Thymus (tissue), 11 donors: ENCODE results near the gene NEDD4L. TPM values are rescaled to one million over a fixed set of nuclear protein-coding genes. Genes with fewer than 3 reads are reported as not detected.

Source experiments
- DNase-seq, 9 donors: peaks; one replicate each; pipeline ENCODE4 v3.0.0-alpha.2; 2013; ENCODE audit warnings: low spot score in 9 of 9, low read depth in 6 of 9, missing footprints in 1 of 9
- H3K27ac ChIP-seq, 2 donors: one replicate each; pipeline ENCODE4 v1.5.1; 2013; ENCODE audit warnings: control low read depth in 1 of 2, low read depth in 1 of 2, low read length in 1 of 2, mild to moderate bottlenecking in 1 of 2, moderate library complexity in 1 of 2
- H3K27me3 ChIP-seq, 2 donors: one replicate each; pipeline ENCODE4 v1.5.1; 2013; ENCODE audit warnings: low read length in 1 of 2; ENCODE audit not compliant: control insufficient read depth in 2 of 2, insufficient read depth in 1 of 2
- H3K36me3 ChIP-seq, 2 donors: one replicate each; pipeline ENCODE4 v1.5.1; 2013; ENCODE audit warnings: low read length in 1 of 2, mild to moderate bottlenecking in 1 of 2, moderate library complexity in 1 of 2; ENCODE audit not compliant: control insufficient read depth in 2 of 2, insufficient read depth in 2 of 2
- H3K4me1 ChIP-seq, 2 donors: one replicate each; pipeline ENCODE4 v1.5.1; 2013; ENCODE audit warnings: low read length in 2 of 2; ENCODE audit not compliant: control insufficient read depth in 2 of 2, insufficient read depth in 2 of 2
- H3K4me3 ChIP-seq, 2 donors: one replicate each; pipeline ENCODE4 v1.5.1; 2013; ENCODE audit warnings: low read length in 2 of 2, control low read depth in 1 of 2, mild to moderate bottlenecking in 1 of 2
- H3K9me3 ChIP-seq, 2 donors: one replicate each; pipeline ENCODE4 v1.5.1; 2013; ENCODE audit warnings: low read length in 1 of 2, mild to moderate bottlenecking in 1 of 2; ENCODE audit not compliant: control insufficient read depth in 2 of 2, insufficient read depth in 1 of 2
- WGBS: extraction: QIAGEN DNeasy Blood & Tissue Kit; methylation state at CpG from one replicate; pipeline ENCODE4 v1.1.7; 2013; 5-methylcytosine and 5-hydroxymethylcytosine counted together
- polyA plus RNA-seq: library from polyadenylated mRNA; stranded (reverse); fragments of 200-250 nt; gene quantifications from one replicate; pipeline ENCODE4 v1.2.3, GENCODE V29; 2013
- total RNA-seq: library from RNA; stranded (reverse); fragments of 120-200 nt; gene quantifications from one replicate; pipeline ENCODE4 v1.2.4, GENCODE V29; 2013
- donor health status: healthy.

Gene NEDD4L
- total and polyA plus RNA-seq, 2 donors: 6.5 to 11.8 TPM

- Histone ChIP-seq H3K36me3 (no peaks in the 10 kb centered on the region), H3K9me3 (no peaks in the 10 kb centered on the region), H3K4me3 (no peak overlapping the region), H3K27ac (no peak overlapping the region), H3K4me1 (no peaks in the 10 kb centered on the region), H3K27me3 (no peaks in the 10 kb centered on the region)
- no peak for DNase-seq
- WGBS: 95% methylated on average over 8 of the region's 8 CpGs
Observed at GRCh38 chr18:58178511-58178910, 134.5 kb downstream of the NEDD4L start.

GRCh38 chr18:58180172-58180571 lies 136.1 kb downstream of the NEDD4L start:
- Histone ChIP-seq H3K4me3 (no peak overlapping the region), H3K36me3 (no peaks in the 10 kb centered on the region), H3K9me3 (no peaks in the 10 kb centered on the region), H3K27ac (no peak overlapping the region), H3K4me1 (no peaks in the 10 kb centered on the region), H3K27me3 (no peaks in the 10 kb centered on the region)
- 96% methylated on average over 16 of the region's 16 CpGs for WGBS
- no peak for DNase-seq

GRCh38 chr18:58180738-58181353 lies 136.8 kb downstream of the NEDD4L start:
- Histone ChIP-seq H3K4me3 (no peak overlapping the region), H3K27me3 (no peaks in the 10 kb centered on the region), H3K9me3 (no peaks in the 10 kb centered on the region), H3K4me1 (no peaks in the 10 kb centered on the region), H3K36me3 (no peaks in the 10 kb centered on the region), H3K27ac (no peak overlapping the region)
- WGBS: 48% methylated on average over 5 of the region's 5 CpGs
- peak in 7 of 9 donors; percentile 8 to 56 (median 37) for DNase-seq

GRCh38 chr18:58181988-58182387 lies 138.0 kb downstream of the NEDD4L start:
- WGBS: 91% methylated on average over 2 of the region's 2 CpGs
- Histone ChIP-seq H3K27me3 (no peaks in the 10 kb centered on the region), H3K4me3 (no peak overlapping the region), H3K36me3 (no peaks in the 10 kb centered on the region), H3K4me1 (no peaks in the 10 kb centered on the region), H3K9me3 (no peaks in the 10 kb centered on the region), H3K27ac (no peak overlapping the region)
- DNase-seq: no peak

GRCh38 chr18:58183226-58183625 lies 139.2 kb downstream of the NEDD4L start:
- no peak overlapping the region for H3K27ac ChIP-seq
- H3K4me1 ChIP-seq: no peaks in the 10 kb centered on the region
- no peaks in the 10 kb centered on the region for H3K27me3 ChIP-seq
- DNase-seq: no peak
- WGBS: 90% methylated on average over 4 of the region's 4 CpGs
- H3K9me3 ChIP-seq: no peaks in the 10 kb centered on the region
- no peaks in the 10 kb centered on the region for H3K36me3 ChIP-seq
- no peak overlapping the region for H3K4me3 ChIP-seq

- Histone ChIP-seq H3K27me3 (no peaks in the 10 kb centered on the region), H3K27ac (no peak overlapping the region), H3K4me1 (no peaks in the 10 kb centered on the region), H3K36me3 (no peaks in the 10 kb centered on the region), H3K9me3 (no peaks in the 10 kb centered on the region), H3K4me3 (no peak overlapping the region)
- DNase-seq: no peak
- WGBS: 88% methylated on average over 6 of the region's 6 CpGs
Observed at GRCh38 chr18:58186258-58186948, 142.4 kb downstream of the NEDD4L start.

GRCh38 chr18:58187674-58188073 lies 143.6 kb downstream of the NEDD4L start:
- no peak overlapping the region for H3K4me3 ChIP-seq
- WGBS: 97% methylated on average over 6 of the region's 6 CpGs
- H3K4me1 ChIP-seq: no peaks in the 10 kb centered on the region
- H3K27me3 ChIP-seq: no peaks in the 10 kb centered on the region
- DNase-seq: no peak
- H3K9me3 ChIP-seq: no peaks in the 10 kb centered on the region
- no peak overlapping the region for H3K27ac ChIP-seq
- no peaks in the 10 kb centered on the region for H3K36me3 ChIP-seq

GRCh38 chr18:58188996-58189395 lies 145.0 kb downstream of the NEDD4L start:
- Histone ChIP-seq H3K9me3 (no peaks in the 10 kb centered on the region), H3K36me3 (no peaks in the 10 kb centered on the region), H3K4me1 (no peaks in the 10 kb centered on the region), H3K4me3 (no peak overlapping the region), H3K27me3 (no peaks in the 10 kb centered on the region), H3K27ac (no peak overlapping the region)
- 91% methylated on average over 5 of the region's 5 CpGs for WGBS
- no peak for DNase-seq

- DNase-seq: no peak
- H3K4me1 ChIP-seq: no peaks in the 10 kb centered on the region
- WGBS: 87% methylated on average over 5 of the region's 5 CpGs
Observed at GRCh38 chr18:58190842-58191530, 147.0 kb downstream of the NEDD4L start.

More at GRCh38 chr18:58190842-58191530, 147.0 kb downstream of the NEDD4L start:
- H3K27ac ChIP-seq: no peak overlapping the region
- no peaks in the 10 kb centered on the region for H3K9me3 ChIP-seq
- no peak overlapping the region for H3K4me3 ChIP-seq
- H3K27me3 ChIP-seq: peaks cover 0 to 16% of the 10 kb centered on the region in 2 donors
- H3K36me3 ChIP-seq: no peaks in the 10 kb centered on the region
